IMR-90 (cell line): ENCODE results near the gene NXNL2. TPM values are rescaled to one million over a fixed set of nuclear protein-coding genes. Genes with fewer than 3 reads are reported as not detected.

ENCODE experiments used
- ATAC-seq: fragments of 200-7000 bp; cut with Tn5 transposase; 2 replicates; pipeline ENCODE4 v1.9.1; 2020; ENCODE audit warnings: low read depth, mild to moderate bottlenecking, moderate library complexity
- BruUV-seq: library from RNA; stranded (reverse); fragments of 400-500 nt; replicated peaks from 2 replicates; lab custom pipeline; 2021; lab: Mats Ljungman, UMichigan
- CTCF ChIA-PET: fragments of 300-600 bp; formaldehyde crosslinking; extraction: SDS; loops from one replicate; lab custom pipeline; 2021; ENCODE audit warnings: antibody characterized with exemption; lab: Yijun Ruan, JAX
- POLR2A ChIA-PET: fragments of 300-600 bp; sonication (Branson Sonifier 250); formaldehyde crosslinking; loops from one replicate; lab custom pipeline; 2022; ENCODE audit warnings: antibody characterized with exemption; ENCODE audit not compliant: unreplicated experiment; lab: Charles Lee
- DNase-seq: peaks from one replicate; pipeline ENCODE4 v3.0.0; 2013
- H2AFZ ChIP-seq: replicated peaks from 2 replicates; pipeline ENCODE3; 2013; ENCODE audit warnings: low read length, mild to moderate bottlenecking; ENCODE audit not compliant: poor library complexity
- H2AK5ac ChIP-seq: 2 replicates; pipeline ENCODE4 v1.6.1; 2013; ENCODE audit warnings: low read depth, low read length, inconsistent platforms
- H2AK9ac ChIP-seq: replicated peaks from 2 replicates; pipeline ENCODE3; 2013; ENCODE audit warnings: mild to moderate bottlenecking, low read depth, low read length, moderate library complexity; ENCODE audit not compliant: poor library complexity
- H2BK120ac ChIP-seq: 2 replicates; pipeline ENCODE4 v1.6.1; 2013; ENCODE audit warnings: low read depth, low read length, inconsistent platforms
- H2BK15ac ChIP-seq: 3 replicates; pipeline ENCODE4 v1.6.1; 2013; ENCODE audit warnings: low read depth, low read length, inconsistent platforms
- H2BK20ac ChIP-seq: 2 replicates; pipeline ENCODE4 v1.6.1; 2013; ENCODE audit warnings: low read depth, mild to moderate bottlenecking, inconsistent platforms, low read length, moderate library complexity
- H2BK5ac ChIP-seq: 2 replicates; pipeline ENCODE4 v1.6.1; 2013; ENCODE audit warnings: mild to moderate bottlenecking, low read depth, low read length, inconsistent platforms; ENCODE audit not compliant: poor library complexity, severe bottlenecking
- H3K14ac ChIP-seq: replicated peaks from 2 replicates; pipeline ENCODE4 v1.6.1; 2013; ENCODE audit warnings: low read depth, low read length, inconsistent platforms
- H3K18ac ChIP-seq: 2 replicates; pipeline ENCODE4 v1.6.1; 2013; ENCODE audit warnings: low read depth, low read length, control low read depth
- H3K23ac ChIP-seq: 2 replicates; pipeline ENCODE4 v1.6.1; 2013; ENCODE audit warnings: low read depth, low read length, inconsistent platforms
- H3K27ac ChIP-seq: 2 replicates; pipeline ENCODE4 v1.5.1; 2013; ENCODE audit warnings: mild to moderate bottlenecking, control low read depth, low read length; ENCODE audit not compliant: insufficient read depth
- H3K27me3 ChIP-seq: 2 replicates; pipeline ENCODE4 v1.6.1; 2013; ENCODE audit warnings: low read length; ENCODE audit not compliant: control insufficient read depth, insufficient read depth
- H3K36me3 ChIP-seq: 2 replicates; pipeline ENCODE4 v1.6.1; 2013; ENCODE audit warnings: low read length, mixed read lengths; ENCODE audit not compliant: control insufficient read depth, insufficient read depth
- H3K4ac ChIP-seq: 2 replicates; pipeline ENCODE4 v1.6.1; 2013; ENCODE audit warnings: low read depth, low read length, inconsistent platforms
- H3K4me1 ChIP-seq: 2 replicates; pipeline ENCODE4 v1.6.1; 2013; ENCODE audit warnings: low read length, mixed read lengths; ENCODE audit not compliant: control insufficient read depth, insufficient read depth
- H3K4me2 ChIP-seq: 2 replicates; pipeline ENCODE4 v1.6.1; 2013; ENCODE audit warnings: low read depth, mild to moderate bottlenecking, control low read depth, low read length, moderate library complexity
- H3K4me3 ChIP-seq: 2 replicates; pipeline ENCODE4 v1.5.1; 2013; ENCODE audit warnings: low read depth, mild to moderate bottlenecking, control low read depth, low read length, moderate library complexity; ENCODE audit not compliant: insufficient read depth
- H3K56ac ChIP-seq: 2 replicates; pipeline ENCODE4 v1.6.1; 2013; ENCODE audit warnings: low read length, inconsistent platforms; ENCODE audit not compliant: insufficient read depth; ENCODE audit errors: extremely low read depth
- H3K79me1 ChIP-seq, 2 experiments: 2 replicates each; pipeline ENCODE4 v1.6.1; 2013; ENCODE audit warnings: low read length in 2 of 2, inconsistent platforms in 1 of 2, low read depth in 1 of 2
- H3K9ac ChIP-seq: 2 replicates; pipeline ENCODE4 v1.6.1; 2013; ENCODE audit warnings: low read depth, low read length, control low read depth
- H3K9me1 ChIP-seq: 2 replicates; pipeline ENCODE4 v1.6.1; 2013; ENCODE audit warnings: low read length, inconsistent platforms; ENCODE audit not compliant: insufficient read depth
- H3K9me3 ChIP-seq: 2 replicates; pipeline ENCODE4 v1.6.1; 2013; ENCODE audit warnings: low read length; ENCODE audit not compliant: control insufficient read depth, insufficient read depth
- H4K20me1 ChIP-seq: 2 replicates; pipeline ENCODE4 v1.6.1; 2013; ENCODE audit warnings: low read length, inconsistent platforms; ENCODE audit not compliant: insufficient read depth
- H4K5ac ChIP-seq: 2 replicates; pipeline ENCODE4 v1.6.1; 2013; ENCODE audit warnings: mild to moderate bottlenecking, low read depth, low read length, control low read depth
- H4K8ac ChIP-seq, 2 experiments: 2 replicates each; pipeline ENCODE4 v1.6.1; 2013; ENCODE audit warnings: low read depth in 2 of 2, low read length in 2 of 2, control low read depth in 1 of 2, inconsistent platforms in 1 of 2
- H4K91ac ChIP-seq: 2 replicates; pipeline ENCODE4 v1.6.1; 2013; ENCODE audit warnings: low read depth, low read length, inconsistent platforms; ENCODE audit not compliant: insufficient read depth
- CTCF ChIP-seq: conservative IDR thresholded peaks from 2 replicates; pipeline ENCODE4 v1.5.1; 2012; ENCODE audit warnings: mild to moderate bottlenecking, low read depth, low read length, improper control_type of control experiment
- ELK1 ChIP-seq: fragments of 150-350 bp; IDR thresholded peaks from 2 replicates; pipeline ENCODE4 v1.6.1; 2016; ENCODE audit warnings: low read depth, mild to moderate bottlenecking, low read length, moderate library complexity, borderline replicate concordance
- NFE2L2 ChIP-seq: fragments of 150-350 bp; IDR thresholded peaks from 2 replicates; pipeline ENCODE4 v1.6.1; 2016; ENCODE audit warnings: low read depth, mild to moderate bottlenecking, low read length
- RCOR1 ChIP-seq: IDR thresholded peaks from 2 replicates; pipeline ENCODE4 v1.6.1; 2012; ENCODE audit warnings: mild to moderate bottlenecking, low read length, improper control_type of control experiment; ENCODE audit not compliant: insufficient replicate concordance
- WGBS, 2 experiments: methylation state at CpG; one replicate each; pipeline versions ENCODE4 v1.1.5 to v1.1.7; 2013; ENCODE audit warnings: missing lambda C conversion rate in 2 of 2; ENCODE audit not compliant: insufficient read length in 1 of 2; ENCODE audit errors: extremely low coverage in 2 of 2; 5-methylcytosine and 5-hydroxymethylcytosine counted together
- dilution Hi-C: fragments of 300-500 bp; cut with HindIII; formaldehyde crosslinking; loops from one replicate; pipeline ENCODE4 v1.14.3; 2018; ENCODE audit warnings: low sequenced_read_pairs; ENCODE audit not compliant: unreplicated experiment
- in situ Hi-C: fragments of 300-500 bp; cut with MboI; formaldehyde crosslinking; loops from 3 replicates; pipeline ENCODE4 v1.14.3; 2019; ENCODE audit warnings: low sequenced_read_pairs, inconsistent platforms, mixed read lengths
- intact Hi-C: fragments of 100-400 bp; cut with micrococcal nuclease; formaldehyde crosslinking; loops from 2 replicates; pipeline ENCODE4 v1.10.0; 2022
- polyA plus RNA-seq, 3 experiments: library from polyadenylated mRNA; depleted of rRNA; stranded (reverse); fragments of >200 nt; gene quantifications; 2 replicates each; pipeline ENCODE4 v1.2.3, GENCODE V29; 2012; ENCODE audit warnings: low replicate concordance in 1 of 3
- total RNA-seq: library from RNA; depleted of rRNA; stranded (reverse); fragments of >200 nt; gene quantifications from 2 replicates; pipeline ENCODE4 v1.2.3, GENCODE V29; 2012

The NXNL2 gene
- total and polyA plus RNA-seq, 2 of the 4 experiments (the other 2 are of a cell fraction) = 3.2 to 6.4 TPM

DNA sequence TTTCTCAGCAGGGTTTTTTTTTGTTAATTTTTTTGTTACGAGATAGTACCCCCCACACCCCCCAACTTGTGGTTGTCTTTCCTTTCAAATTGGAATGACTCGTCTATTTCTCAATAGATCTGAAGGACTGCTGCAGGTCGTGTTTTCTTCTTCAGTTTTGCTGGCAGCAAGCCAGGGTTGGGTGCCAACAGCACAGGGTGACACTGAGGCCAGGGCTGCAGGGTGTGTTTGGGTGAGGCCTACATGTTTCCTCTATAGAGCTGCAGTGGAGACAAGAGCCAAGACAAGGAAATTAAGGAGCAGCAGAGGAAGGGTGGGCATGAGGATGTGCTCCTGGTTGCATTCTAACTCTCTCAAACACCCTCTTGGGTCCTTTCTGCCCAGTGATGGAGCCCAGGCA, 52.2 kb downstream of the NXNL2 start:
- WGBS, 2 experiments = no CpG with 5 or more reads among the region's 3 CpGs
- Histone ChIP-seq H3K27me3 (no peaks in the 10 kb centered on the region), H2BK5ac (no peak overlapping the region), H3K4me3 (no peak overlapping the region), H2BK15ac (no peak overlapping the region), H3K4me2 (no peak overlapping the region), H3K4ac (no peak overlapping the region), H3K27ac (no peak overlapping the region), H2BK120ac (no peak overlapping the region), H3K9me3 (no peaks in the 10 kb centered on the region), H4K91ac (no peak overlapping the region), H3K56ac (no peak overlapping the region), H2AFZ (no peak overlapping the region), H3K18ac (no peak overlapping the region), H3K14ac (no peak overlapping the region), H4K8ac (no peak overlapping the region), H2BK20ac (no peak overlapping the region), H4K20me1 (no peaks in the 10 kb centered on the region), H2AK5ac (no peak overlapping the region), H3K36me3 (no peaks in the 10 kb centered on the region), H4K5ac (no peak overlapping the region), H3K23ac (no peak overlapping the region), H3K9ac (no peak overlapping the region), H3K4me1 (peaks cover 7% of the 10 kb centered on the region), H3K79me1 (0 out of 4 replicates have a peak, but pooled peaks cover 0 to 4% of the 10 kb centered on the region in 2 experiments), H3K9me1 (0 out of 2 replicates have a peak, but pooled peaks cover 7% of the 10 kb centered on the region), H2AK9ac (no peak overlapping the region)
- BruUV-seq = no TSS peak
- intact Hi-C loops (no loop called here), in situ Hi-C loops (no loop called here), dilution Hi-C loops (no loop called here)
- ChIA-PET CTCF (no interaction called here), POLR2A (no interaction called here)
- ATAC-seq (no peak), DNase-seq (no peak)
- no peak for TF ChIP-seq ELK1
- no peak for TF ChIP-seq NFE2L2
- TF ChIP-seq RCOR1 = no peak
- no peak for TF ChIP-seq CTCF
